A673 (cell line): ENCODE data around the gene ORC5. TPM values are rescaled to one million over a fixed set of nuclear protein-coding genes. Genes with fewer than 3 reads are reported as not detected.

Experiments
- BruUV-seq: library from RNA; stranded (reverse); fragments of 400-500 nt; replicated peaks from 2 replicates; lab custom pipeline; 2021; lab: Mats Ljungman, UMichigan
- CTCF ChIA-PET: fragments of 300-600 bp; sonication (Branson Sonifier 250); formaldehyde crosslinking; loops from one replicate; lab custom pipeline; 2022; ENCODE audit warnings: antibody characterized with exemption; lab: Charles Lee
- POLR2A ChIA-PET: fragments of 300-600 bp; sonication (Branson Sonifier 250); formaldehyde crosslinking; loops from one replicate; lab custom pipeline; 2022; ENCODE audit warnings: antibody characterized with exemption; ENCODE audit not compliant: low non-redundant PET; lab: Charles Lee
- DNase-seq: peaks from one replicate; pipeline ENCODE4 v3.0.0-alpha.2; 2015; ENCODE audit warnings: low spot score
- H3K27ac ChIP-seq: fragments of 200-600 bp; sonication (generic); 2 replicates; pipeline ENCODE4 v1.5.1; 2016; ENCODE audit warnings: mixed run types, low read depth, mild to moderate bottlenecking, mixed read lengths, antibody characterized with exemption, low read length; ENCODE audit not compliant: poor library complexity, severe bottlenecking
- H3K27me3 ChIP-seq: fragments of 200-600 bp; sonication (generic); replicated peaks from 2 replicates; pipeline ENCODE4 v1.6.1; 2017; ENCODE audit warnings: mixed run types, low read depth, mild to moderate bottlenecking, mixed read lengths, antibody characterized with exemption, low read length; ENCODE audit not compliant: insufficient read depth, poor library complexity
- H3K36me3 ChIP-seq: fragments of 200-600 bp; sonication (generic); 2 replicates; pipeline ENCODE4 v1.6.1; 2016; ENCODE audit warnings: mixed run types, mild to moderate bottlenecking, mixed read lengths, antibody characterized with exemption, low read length; ENCODE audit not compliant: insufficient read depth, poor library complexity, severe bottlenecking
- H3K4me1 ChIP-seq: fragments of 200-600 bp; sonication (generic); 2 replicates; pipeline ENCODE4 v1.6.1; 2017; ENCODE audit warnings: mixed run types, mild to moderate bottlenecking, mixed read lengths, antibody characterized with exemption, low read length; ENCODE audit not compliant: insufficient read depth, poor library complexity, severe bottlenecking
- H3K4me3 ChIP-seq: fragments of 200-600 bp; sonication (generic); 2 replicates; pipeline ENCODE4 v1.5.1; 2016; ENCODE audit warnings: low read depth, mixed run types, mild to moderate bottlenecking, mixed read lengths, low read length; ENCODE audit not compliant: poor library complexity, severe bottlenecking
- H3K9me3 ChIP-seq: fragments of 200-600 bp; sonication (generic); 2 replicates; pipeline ENCODE4 v1.6.1; 2016; ENCODE audit warnings: mixed run types, low read depth, mild to moderate bottlenecking, mixed read lengths, antibody characterized with exemption, low read length; ENCODE audit not compliant: poor library complexity, severe bottlenecking
- EZH2 ChIP-seq: fragments of 200-600 bp; sonication (generic); IDR thresholded peaks from 2 replicates; pipeline ENCODE4 v1.6.1; 2017; ENCODE audit warnings: borderline replicate concordance, low read depth, mild to moderate bottlenecking, mixed read lengths, antibody characterized with exemption, low read length; ENCODE audit not compliant: poor library complexity, severe bottlenecking
- intact Hi-C: fragments of 100-400 bp; cut with micrococcal nuclease; formaldehyde crosslinking; loops from one replicate; pipeline ENCODE4 v1.10.0; 2022; ENCODE audit not compliant: unreplicated experiment
- total RNA-seq: library from RNA; stranded (reverse); gene quantifications from 2 replicates; pipeline ENCODE4 v1.2.3, GENCODE V29; 2021
- TF ChIP-seq, protein P1 (sequence below): fragments of 300-800, 200-600 bp; sonication (generic); conservative IDR thresholded peaks from 2 replicates; pipeline ENCODE4 v1.5.1; 2017; ENCODE audit warnings: low read depth, mild to moderate bottlenecking, antibody characterized with exemption, low read length, moderate library complexity, mixed read lengths

The ORC5 gene
- total RNA-seq, 1 experiment from 2014 or later: 36.7 TPM

DNA sequence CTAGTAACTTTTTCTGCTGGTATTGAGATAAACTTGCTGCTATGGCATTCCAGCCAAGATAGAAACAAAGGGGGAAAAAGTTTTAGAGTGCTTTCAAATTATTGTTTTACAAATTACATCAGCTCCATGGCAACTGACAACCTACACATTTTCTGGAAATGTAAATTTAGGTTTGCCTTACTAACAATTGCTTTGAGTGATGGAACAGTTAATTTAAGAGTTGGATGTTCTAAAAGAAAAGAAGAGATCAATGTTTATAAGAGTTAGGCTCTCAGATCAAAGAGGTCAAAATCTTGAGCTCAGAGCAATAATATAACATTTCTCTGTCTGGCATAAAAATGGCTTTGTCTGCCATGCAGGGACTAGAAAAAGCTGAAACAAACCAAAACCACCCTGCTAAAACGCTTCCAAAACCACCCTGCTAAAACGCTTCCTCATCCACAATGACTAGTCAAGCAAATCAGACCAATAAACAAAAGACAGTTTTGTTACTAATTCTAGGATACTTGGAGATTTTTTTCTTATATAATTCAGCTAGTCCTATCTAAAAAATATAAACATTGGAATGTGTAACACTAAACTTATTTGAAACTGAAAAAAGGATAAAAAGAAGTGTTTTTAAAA, 32.3 kb downstream of the ORC5 start:
- CTCF ChIA-PET: no interaction called here
- intact Hi-C loops: no loop called here
- TF ChIP-seq, protein P1, sequence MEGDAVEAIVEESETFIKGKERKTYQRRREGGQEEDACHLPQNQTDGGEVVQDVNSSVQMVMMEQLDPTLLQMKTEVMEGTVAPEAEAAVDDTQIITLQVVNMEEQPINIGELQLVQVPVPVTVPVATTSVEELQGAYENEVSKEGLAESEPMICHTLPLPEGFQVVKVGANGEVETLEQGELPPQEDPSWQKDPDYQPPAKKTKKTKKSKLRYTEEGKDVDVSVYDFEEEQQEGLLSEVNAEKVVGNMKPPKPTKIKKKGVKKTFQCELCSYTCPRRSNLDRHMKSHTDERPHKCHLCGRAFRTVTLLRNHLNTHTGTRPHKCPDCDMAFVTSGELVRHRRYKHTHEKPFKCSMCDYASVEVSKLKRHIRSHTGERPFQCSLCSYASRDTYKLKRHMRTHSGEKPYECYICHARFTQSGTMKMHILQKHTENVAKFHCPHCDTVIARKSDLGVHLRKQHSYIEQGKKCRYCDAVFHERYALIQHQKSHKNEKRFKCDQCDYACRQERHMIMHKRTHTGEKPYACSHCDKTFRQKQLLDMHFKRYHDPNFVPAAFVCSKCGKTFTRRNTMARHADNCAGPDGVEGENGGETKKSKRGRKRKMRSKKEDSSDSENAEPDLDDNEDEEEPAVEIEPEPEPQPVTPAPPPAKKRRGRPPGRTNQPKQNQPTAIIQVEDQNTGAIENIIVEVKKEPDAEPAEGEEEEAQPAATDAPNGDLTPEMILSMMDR: no peak
- TF ChIP-seq EZH2: no peak
- H3K36me3 ChIP-seq: peaks cover 21% of the 10 kb centered on the region
- no TSS peak for BruUV-seq
- H3K27me3 ChIP-seq: no peaks in the 10 kb centered on the region
- no peak overlapping the region for H3K27ac ChIP-seq
- H3K9me3 ChIP-seq: peaks cover 22% of the 10 kb centered on the region
- POLR2A ChIA-PET: no interaction called here
- no peaks in the 10 kb centered on the region for H3K4me1 ChIP-seq
- DNase-seq: no peak
- no peak overlapping the region for H3K4me3 ChIP-seq

- Histone ChIP-seq H3K36me3 (peaks cover 15% of the 10 kb centered on the region), H3K27ac (no peak overlapping the region), H3K9me3 (peaks cover 15% of the 10 kb centered on the region), H3K4me3 (no peak overlapping the region), H3K4me1 (no peaks in the 10 kb centered on the region), H3K27me3 (no peaks in the 10 kb centered on the region)
- CTCF ChIA-PET: no interaction called here
- BruUV-seq: no TSS peak
- TF ChIP-seq, protein P1: no peak
- no peak for TF ChIP-seq EZH2
- intact Hi-C loops: no loop called here
- POLR2A ChIA-PET: no interaction called here
- DNase-seq: no peak
These were observed 33.0 kb downstream of the ORC5 start for GRCh38 chr7:104174798-104175197.

- Histone ChIP-seq H3K4me3 (no peak overlapping the region), H3K4me1 (no peaks in the 10 kb centered on the region), H3K9me3 (no peaks in the 10 kb centered on the region), H3K36me3 (peaks cover 25% of the 10 kb centered on the region), H3K27me3 (no peaks in the 10 kb centered on the region), H3K27ac (no peak overlapping the region)
- no peak for DNase-seq
- BruUV-seq: no TSS peak
- TF ChIP-seq, protein P1: no peak
- TF ChIP-seq EZH2: no peak
- ChIA-PET CTCF (no interaction called here), POLR2A (no interaction called here)
- intact Hi-C loops: loop anchor here (5.0 kb wide), 1 partner anchor 715 kb away; the partner anchor contains the start of gene SLC26A5
These were observed 45.7 kb downstream of the ORC5 start for GRCh38 chr7:104162081-104162480.
